SKM-1 treated with dmso at 0.1 percent for 144 hours (cell line): Measurements from ENCODE around the gene TRABD2B.

ENCODE experiments used
- DNase-seq: peaks from one replicate; lab custom pipeline; 2025; ENCODE audit not compliant: unreplicated experiment; lab: John Stamatoyannopoulos, UW

TRABD2B gene

DNA sequence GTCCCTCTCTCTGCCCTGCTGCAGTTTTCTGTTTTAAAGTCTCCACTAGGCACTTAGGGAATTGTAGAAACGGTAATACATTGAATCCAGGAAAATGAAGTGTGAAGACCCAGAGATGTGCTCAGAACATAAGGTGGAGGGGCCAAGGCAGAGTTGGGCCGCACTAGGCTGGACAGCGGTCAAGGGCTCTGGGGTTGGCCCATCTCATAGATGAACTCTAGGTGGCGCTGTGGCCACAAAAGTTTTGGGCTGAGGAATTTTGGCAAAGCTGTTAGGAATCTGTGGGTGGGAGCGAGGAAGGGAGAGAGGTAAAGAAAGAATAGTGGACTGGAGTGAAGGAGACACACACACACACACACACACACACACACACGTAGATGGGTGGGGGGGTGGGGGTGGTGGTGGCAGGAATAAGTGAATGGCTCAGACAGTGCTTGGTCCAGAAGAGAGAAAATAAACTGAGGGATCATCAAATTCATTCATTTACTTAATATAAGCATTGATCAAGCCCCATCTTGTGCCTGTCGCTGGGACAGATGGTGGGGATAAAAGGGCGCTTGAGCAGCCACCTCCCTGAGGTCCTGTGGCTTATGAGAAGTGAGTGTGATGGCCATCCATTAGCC, 258.5 kb downstream of the TRABD2B start:
- DNase-seq, result no peak

DNA sequence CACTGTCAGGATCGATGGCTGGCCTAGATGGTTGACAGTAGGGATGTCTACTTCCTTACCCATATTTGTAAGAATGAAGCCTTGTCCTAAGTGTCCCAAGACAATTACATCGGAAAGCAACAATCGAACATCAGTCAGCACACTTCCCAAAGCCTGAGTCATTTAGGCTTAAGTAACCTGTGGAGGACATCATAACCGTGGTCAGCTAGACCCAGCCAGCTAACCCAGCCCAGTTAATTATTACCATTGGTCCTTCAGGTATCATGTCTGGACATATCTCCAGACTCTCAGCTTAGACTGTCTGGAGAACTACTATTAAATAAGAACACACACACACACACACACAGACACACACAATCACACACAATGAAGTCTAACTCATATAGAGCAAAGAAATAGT, 264.7 kb downstream of the TRABD2B start:
- no peak for DNase-seq

DNA sequence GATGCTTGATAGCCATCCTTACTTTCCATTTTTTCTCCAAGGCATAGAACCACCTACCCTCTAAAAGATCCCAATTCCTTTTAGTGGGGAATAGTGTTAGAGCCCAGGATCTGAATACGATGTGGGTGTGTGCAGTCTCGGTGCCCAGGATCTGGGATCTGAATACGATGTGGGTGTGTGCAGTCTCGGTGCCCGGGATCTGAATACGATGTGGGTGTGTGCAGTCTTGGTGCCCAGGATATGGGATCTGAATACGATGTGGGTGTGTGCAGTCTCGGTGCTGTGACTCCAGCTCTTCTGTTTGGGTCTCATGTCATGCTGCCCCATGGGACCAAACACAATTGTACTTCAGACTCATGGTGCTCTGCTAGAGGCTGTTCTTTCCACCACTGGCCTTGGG, 265.5 kb downstream of the TRABD2B start:
- DNase-seq, result no peak

DNA sequence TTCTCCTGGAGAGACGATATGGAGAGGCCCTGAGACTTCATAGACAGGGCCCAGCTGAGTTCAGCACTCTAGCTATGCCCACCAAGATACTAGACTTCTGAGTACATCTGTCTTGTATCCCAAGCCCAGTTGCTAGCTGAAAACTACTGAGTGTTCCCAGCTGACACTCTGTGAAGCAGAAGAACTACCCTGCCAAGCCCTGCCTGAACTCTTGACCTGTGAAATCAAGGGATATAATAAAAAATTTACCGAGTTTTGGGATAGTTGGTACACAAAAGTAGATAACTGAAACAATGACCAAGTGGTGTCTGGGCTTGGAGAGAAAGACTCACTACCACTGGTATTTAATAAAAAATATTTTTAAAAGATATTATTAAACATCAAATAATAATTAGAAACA, 267.5 kb downstream of the TRABD2B start:
- no peak for DNase-seq

DNA sequence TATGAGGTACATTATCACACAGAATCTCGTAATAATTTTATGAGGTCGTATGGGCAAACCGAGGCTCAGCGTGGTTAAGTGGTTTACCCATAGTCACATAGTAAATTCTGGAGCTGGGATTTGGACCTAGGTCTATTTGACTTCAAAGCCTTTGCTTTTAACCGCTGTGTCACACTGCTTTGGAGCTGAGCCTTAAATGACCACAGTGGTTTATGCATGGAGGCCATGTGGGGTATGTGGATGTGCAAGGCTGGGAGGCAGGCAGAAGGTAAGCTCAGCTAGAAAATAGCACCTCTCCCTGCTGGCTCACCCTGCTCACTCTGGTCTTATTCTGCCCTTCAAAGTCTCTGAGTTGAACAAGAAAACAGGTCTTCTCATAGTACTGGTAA, 269.5 kb downstream of the TRABD2B start:
- DNase-seq, result no peak

DNA sequence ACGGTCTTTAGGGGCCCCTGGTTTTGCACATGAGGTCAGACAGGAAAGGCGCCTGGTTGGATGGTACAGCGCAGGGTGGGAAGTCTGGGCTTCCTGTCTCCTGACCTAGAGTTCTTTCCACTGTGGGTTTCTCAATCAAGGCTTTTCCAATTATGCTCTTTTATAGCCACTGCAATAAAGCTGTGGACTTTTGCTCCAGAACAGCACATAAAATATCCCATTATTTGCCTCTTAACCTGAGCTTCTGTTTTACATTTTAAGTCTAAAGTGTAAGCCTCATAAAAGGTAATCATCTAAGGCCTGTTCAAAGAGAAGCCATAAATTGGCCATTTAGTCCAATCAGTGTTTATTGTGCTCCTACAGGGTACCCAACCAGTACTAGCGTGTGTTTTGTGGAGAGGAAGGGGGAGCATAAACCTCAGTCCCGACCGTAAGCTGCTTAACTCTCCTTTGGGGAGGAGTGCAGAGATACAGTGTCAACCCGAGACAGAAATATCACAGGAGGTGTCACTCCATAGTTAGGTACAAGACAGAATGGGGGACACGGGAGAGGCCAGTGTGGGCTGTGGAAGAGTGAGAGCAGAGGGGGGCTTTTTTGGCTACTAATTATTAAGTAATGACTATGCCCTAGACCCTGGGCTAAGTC, 270.0 kb downstream of the TRABD2B start:
- DNase-seq, result no peak

DNA sequence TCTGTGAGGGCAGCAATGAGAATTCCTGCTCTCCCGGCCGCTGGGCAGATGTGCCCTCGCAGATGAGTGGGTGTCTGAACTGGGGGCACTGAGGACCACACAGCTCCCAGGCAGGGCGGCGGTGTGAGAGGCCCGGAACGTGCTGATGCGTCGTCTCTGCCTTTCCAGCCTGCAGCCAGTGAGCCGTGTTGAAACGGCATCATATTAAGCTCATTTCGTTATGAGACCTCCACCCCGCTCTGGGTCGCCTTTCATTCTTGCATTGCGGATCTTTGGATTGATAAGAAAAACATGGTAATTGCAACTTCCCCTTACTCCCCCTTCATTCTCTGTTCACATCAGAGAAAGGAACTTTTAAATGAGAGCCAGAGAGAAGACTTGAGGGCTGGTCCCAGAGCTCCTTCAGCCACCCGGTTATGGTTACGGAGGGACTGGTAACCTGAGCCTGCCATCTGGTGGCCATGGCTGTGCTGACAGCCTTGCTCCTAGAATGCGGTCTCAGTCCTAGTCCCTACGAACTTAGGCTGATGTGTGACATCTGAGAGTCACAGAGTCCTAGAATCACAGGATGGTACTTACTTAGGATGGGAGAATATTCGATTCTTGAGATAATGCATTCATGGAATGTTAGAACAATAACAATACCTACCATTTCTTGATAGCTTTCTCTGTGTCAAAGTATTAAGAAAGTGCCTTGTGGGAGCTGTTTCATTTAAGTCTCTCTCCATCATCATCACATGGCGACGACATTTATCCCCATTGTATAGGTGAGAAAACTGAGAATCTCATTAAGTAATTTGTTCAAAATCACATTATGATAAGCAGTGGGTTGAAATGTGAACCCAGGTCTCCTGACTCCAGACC, 271.0 kb downstream of the TRABD2B start:
- peak; percentile 49 for DNase-seq

DNA sequence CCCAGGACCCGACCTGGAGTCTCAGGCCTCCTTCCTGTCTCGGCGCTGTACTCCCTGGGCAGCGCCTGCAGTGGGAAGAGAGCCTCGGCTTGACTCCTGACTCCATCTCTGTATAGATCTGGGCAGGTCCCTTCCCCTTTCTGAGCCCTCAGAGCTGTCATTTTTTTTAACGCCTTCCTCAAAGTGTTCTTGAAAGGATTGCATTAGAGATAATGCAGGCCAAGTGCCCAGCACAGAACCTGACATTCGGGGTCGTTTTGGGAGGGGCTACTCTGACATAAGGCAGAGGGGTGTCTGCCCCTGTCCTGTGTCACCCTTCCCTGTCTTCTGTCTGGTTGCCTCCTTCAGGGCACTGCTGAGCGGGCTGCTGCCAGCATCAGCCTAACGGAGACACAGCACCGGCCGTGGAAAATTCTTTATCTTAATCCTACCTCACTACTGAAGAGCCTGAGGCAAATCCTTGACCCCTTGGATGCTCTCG, 271.6 kb downstream of the TRABD2B start:
- peak; percentile 23 for DNase-seq

DNA sequence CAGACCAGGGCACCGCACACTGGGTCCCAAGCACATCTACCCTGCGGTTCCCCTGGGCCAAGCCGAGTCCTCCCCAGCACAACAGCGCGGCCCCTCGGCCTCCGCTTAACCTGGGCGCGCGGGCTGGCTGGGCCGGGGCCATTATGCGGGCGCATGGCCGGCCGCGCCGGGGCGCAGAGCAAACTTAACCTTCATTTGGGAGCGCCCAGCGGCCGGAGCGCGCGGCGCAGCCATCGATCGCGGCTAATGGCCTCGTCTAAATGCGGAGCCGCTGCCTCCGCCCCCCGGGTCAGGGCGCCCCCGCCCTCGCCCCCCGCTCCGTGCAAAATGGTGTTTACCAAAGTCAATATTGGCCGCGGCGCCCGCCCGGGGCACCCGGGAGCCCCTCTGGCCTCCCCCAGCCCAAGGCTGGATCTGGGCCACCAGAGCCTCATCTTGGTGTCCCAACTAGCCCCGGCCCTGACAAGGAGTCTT, 272.1 kb downstream of the TRABD2B start:
- no peak for DNase-seq

DNA sequence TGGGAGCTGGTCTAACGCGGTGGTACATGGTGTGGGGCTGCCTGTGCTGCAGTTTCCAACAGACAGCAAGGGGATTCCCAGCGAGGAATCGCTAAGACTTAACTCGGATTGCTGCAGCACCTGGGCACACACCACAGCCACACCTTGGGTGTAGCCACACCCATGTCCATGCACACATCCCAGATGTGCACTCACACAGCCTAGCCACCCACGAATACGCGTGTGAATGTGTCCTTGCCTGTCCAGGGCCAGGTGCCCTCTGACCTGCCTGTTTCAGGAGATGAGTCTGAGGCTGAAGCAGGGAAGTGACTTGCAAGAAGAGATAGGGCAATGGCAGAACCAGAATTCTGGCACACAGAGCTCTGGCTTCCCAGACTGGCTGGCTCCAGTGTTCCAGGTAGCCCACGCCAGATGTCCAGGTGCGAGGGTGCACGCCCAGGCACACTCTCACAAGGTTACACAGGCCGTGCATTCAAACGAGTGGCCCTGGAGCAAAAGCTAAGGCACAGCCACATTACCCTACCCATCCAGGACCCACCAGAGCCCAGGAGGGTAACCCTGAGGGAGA, 272.7 kb downstream of the TRABD2B start:
- DNase-seq, result no peak

DNA sequence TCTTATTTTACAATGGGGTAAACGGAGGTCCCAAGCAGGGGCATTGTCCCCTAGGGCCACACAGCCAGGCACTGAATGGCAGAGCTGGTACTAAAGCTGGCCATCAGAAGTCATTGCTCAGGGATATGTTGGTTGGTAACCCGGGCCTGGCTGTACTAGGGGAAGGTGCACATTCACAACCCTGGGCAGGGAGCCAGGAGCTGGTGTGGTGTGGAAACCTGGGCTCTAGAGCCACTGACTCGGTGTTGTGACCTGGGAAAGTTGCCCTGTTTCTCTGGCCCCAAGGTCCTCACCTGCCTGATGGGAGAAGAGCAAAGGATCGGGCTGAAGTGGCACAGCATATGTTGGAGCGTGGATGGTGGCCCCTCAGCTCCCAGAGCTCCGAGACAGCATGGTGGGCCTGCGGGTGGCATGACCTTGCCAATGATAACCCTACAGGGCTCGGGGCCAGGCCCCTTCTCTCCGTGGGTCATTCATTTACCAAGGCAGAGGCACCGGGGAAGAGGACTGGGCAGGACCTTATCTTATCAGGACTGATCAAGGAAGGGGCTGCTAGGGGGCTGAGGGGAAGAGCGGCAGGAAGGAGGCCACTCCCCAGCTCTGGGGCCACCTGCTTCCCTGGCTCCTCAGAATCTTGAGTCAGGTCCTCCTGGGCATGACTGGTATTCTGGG, 274.1 kb downstream of the TRABD2B start:
- DNase-seq, result no peak

DNA sequence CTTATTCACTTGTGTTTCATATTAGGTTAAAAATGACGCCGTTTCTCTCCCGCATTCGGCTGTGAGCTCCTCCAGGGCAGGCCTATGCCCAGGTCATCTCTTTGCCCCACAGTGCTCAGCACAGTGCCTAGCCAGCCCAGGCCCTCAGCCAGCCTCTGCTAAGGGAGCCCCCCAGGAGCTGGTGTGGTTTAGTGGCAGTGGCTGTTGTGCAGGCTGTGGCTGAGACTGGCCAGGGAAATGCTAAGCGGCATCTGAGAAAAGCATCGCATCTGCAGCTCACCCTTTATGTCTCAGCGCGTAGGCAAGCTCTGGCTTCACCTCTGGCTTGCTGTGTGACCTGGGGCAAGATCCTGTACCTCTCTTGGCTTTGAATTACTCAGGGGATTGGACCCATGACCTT, 275.1 kb downstream of the TRABD2B start:
- DNase-seq, result no peak

DNA sequence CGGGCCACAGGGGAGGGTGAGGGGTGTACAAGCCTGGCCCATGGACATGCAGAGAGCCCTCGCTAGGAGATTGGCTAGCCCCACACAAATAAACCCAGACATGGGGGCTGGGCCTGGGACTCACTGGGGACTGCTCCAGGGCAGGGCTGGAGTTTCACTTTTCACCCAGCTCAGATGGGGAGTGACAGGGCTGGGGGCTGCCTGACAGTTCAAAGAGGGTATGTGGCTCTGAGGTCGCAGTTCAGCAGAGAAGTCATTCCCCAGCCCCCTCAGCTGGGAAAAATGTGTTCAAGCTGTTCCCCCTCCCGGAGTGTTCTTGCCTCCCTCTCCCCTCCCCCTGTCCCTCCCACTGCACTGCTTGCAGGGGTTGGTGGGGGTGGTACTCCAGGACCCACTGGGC, 277.1 kb downstream of the TRABD2B start:
- no peak for DNase-seq

DNA sequence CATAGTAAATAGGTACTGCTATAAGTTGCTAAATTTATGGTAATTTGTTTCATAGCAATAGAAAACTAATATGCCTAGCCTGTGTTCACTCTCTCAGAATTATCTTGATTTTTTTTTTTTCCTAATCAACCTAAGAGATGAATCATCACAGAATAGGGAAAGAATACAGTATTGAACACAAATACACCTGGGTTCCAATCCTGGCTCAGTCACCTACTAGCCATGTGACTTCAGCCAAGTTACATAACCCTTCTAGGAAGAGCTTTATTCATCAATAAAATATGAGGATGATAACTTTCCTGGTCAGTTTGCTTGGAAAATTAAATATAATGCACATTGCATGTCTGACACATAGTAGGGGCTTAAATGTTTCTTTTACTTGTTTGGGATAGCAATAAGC, 279.8 kb downstream of the TRABD2B start:
- DNase-seq, result no peak

DNA sequence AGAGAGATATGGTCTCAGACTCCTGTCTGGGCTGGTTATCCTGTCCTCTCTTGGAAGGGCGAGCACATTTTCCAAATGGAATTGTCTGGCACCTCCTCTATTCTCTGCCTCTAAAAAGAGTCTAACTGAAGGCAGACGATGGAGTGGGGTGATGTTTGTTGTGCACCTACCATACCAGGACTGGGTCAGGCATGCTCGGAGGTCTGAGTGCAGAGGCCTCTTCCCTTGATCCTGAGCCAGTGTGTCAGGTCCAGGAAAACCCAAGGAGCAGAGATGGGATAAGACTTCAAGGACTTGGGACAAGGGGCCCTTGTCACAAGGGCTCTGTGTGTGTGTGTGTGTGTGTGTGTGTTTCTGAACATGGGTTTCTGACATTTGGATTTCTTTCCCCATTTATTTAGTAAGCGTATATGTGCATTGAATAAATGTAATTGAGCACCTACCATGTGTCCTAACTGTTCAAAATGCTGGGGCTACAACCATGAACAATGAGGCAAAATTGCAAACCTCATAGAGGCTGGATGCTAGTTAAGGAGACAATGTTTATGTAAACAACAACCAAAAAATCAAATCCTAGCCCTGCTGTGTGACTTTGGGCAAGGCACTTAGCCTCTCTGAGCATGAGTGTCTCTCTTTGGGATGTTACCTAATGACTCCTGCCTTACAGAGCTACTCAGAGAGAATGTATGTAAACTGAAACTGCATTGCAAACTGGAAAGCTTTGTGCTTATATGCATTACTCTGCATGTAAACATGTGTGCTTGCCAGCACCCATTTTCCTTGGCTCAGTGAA, 283.0 kb downstream of the TRABD2B start:
- no peak for DNase-seq

DNA sequence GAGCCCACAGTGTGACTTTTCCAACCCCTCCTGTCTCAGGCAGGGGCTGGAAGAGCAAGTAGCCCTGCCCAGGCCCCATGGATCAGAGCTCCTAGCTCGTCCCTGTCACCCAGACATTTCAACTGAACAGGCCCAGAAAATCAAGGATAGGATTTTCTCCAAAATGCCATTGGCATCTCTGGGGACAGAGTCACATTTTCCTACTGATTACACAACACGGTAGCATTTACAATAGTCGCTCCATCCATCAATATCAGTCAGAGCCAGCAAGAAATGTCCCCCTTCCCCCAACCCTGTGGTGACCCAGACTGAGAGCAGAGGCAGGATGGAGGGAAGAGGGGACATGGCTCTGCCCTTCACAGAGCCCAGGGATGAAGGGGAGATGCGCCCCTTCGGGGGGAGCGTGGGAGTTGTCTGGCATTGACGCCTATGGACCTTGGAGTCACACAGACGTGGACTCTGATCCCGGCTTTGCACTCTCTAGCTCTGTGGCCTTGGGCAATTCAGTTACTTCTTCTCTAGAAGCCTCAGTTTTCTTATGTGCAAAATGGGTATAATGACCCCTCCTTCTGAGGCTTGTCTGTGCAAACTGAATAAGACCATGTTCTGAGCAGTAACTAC, 283.7 kb downstream of the TRABD2B start:
- no peak for DNase-seq

DNA sequence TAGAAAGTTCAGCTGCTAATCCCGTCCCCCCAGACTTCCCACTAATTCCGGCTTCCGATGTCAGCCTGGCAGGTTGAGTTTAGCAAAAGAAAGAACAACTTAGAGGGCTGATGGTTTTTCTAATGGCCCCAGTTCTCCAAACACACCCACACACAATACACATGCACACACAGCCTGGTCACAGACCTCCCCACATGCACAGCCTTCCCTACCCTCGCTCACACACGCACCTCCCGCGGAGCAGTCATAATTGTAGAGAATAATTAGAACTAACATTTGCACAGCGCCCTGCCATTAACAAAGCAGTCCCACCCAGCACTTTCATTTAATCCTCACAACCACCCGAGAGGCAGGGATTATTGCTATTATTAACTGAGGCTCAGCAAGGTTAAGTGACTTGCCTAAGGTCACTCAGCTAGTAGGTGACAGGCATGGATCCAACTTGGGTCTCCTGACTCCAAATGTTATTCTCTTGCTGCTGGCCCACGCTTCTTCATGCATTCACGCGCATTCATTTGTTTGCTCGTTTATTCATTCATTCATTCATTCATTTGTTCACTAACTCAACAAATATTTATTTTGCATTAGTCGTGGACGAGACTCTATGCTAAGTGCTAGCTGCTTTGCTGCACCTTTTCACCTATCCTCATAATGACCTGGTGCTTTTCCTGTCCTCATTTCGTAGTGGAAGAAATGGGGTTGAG, 284.4 kb downstream of the TRABD2B start:
- DNase-seq, result no peak

DNA sequence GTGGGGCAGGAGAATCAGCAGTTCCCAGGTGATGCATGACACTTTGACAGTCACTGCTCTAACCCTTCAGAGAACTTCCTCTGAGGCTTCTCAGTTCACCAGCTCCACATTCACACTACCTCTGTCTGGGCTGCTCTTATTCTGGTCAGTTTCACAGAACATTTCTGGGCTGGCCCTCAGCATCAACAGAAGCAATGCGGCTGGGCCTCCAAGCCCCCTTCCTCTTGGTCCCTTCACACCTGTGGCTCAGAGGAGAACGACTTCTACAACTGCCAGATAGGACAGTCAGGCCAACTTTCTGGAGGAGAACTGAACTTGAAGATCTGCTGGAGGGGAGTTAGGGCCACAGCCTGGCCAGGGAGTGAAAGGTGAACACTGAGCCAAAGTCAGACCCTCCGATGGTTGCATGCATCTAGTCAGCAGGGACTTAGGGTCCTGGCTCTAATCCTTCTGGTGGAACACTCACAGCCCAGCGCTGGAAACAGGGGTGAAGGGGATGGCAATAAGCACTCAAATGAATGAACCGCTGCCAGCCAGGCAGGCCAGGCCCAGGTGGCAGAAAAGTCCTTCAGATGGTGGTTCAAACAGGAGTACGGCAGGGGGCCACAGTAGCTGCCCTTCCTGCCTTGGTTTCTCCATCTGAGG, 285.2 kb downstream of the TRABD2B start:
- no peak for DNase-seq
